ENCODE data around the gene PSME2.

The PSME2 gene

DNA sequence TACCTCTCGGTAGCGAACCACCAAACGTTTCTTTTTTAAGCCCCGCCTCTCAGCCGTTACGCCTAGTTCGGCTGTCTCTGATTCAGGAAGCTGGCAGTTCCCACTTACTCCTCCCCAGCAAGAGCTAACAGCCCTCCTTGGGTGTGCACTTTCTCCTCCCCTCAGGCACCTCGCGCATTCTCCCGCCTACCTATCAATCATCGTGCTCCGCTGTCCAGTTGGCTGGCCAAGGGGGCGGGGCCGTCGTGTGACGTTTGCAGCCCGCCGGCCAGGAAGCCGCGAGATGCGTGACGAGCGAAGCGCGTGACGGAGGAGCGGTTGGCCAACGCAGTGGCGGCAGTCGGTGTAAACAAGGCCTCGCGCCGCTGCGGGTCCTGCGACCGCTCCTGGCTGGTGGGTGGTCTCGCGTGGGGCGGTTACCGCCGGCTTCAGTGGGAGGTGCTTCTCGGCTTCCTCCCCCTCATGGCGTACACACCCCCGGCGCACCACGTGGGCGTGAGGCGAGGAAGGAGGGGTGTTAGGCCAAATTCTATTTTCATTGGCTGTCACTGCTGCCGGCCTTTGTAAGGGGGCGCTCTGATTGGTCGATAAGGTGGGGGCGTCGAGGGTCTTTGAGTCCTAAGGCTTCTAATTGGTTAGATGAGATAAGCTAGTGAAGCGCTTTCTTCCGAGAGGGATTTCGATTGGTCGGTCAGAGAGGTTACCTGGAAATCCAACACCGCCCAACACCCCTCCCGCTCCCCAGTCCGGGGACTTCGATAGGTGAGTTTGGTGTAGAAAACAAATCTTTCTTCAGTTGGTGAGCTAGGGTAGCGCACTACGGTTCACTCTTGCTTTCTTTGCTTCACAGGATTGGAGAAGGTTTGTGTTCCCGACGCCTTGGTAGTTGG lies 31.6 kb downstream of the PSME2 start, which contains the start of the genes DCAF11 and NRL:
TSS of gene DCAF11 (plus strand) at position 246 of the 890 bp plus-strand sequence. CDS start 818 bp downstream, outside the sequence.
TSS of gene NRL (minus strand) at position 418 of the 890 bp plus-strand sequence. CDS start 32,101 bp downstream, outside the sequence.
- CTCF ChIA-PET = interaction anchor here (0.6 to 2.4 kb wide), 9 partner anchors 19 to 127 kb away, joined by 3 to 13 read pairs (median 7); partner anchors contain the start of genes IRF9, PCK2, PSME1 and TINF2
- Histone ChIP-seq H3K4me3 (ENCODE audit: low read depth, low read length) (peak within 1 kb of the TSS; percentile 98), H3K4me1 (ENCODE audit: control insufficient read depth, insufficient read depth, low read length) (no peaks in the 10 kb centered on the region), H3K36me3 (ENCODE audit: control insufficient read depth in 2 of 2, insufficient read depth in 1 of 2, low read length in 2 of 2) (peaks cover 2 to 35% of the 10 kb centered on the region in 2 experiments; a peak in 2 of 3 replicates), H3K27ac (ENCODE audit: extremely low read depth, low read depth, low read length) (peak within 1 kb of the TSS; percentile 94), H3K9me3 (ENCODE audit: control insufficient read depth, insufficient read depth, low read depth, low read length) (no peaks in the 10 kb centered on the region)
- POLR2A ChIA-PET = interaction anchor here (0.5 to 8.3 kb wide), 31 partner anchors 10 to 794 kb away, joined by 3 to 163 read pairs (median 5); partner anchors contain the start of genes CHMP4A, CIDEB, EMC9 and IPO4
- TF ChIP-seq ZNF664 (tag by site-specific recombination; IDR thresholded peaks at IDR 0.05) (peak; percentile 94), ZBTB17 (tag by site-specific recombination; IDR thresholded peaks at IDR 0.05) (peak; percentile 94), ZBTB8A (tag by site-specific recombination; IDR thresholded peaks at IDR 0.05) (peak; percentile 33), ZNF335 (tag by site-specific recombination; conservative IDR thresholded peaks at IDR 0.05) (peak; percentile 81), ZBTB7A (tag by site-specific recombination; IDR thresholded peaks at IDR 0.05; ENCODE audit: low read depth) (peak; percentile 36; the same call in 1 of the 2 replicates), TRIM28 (IDR thresholded peaks at IDR 0.05; ENCODE audit: borderline replicate concordance, low read length) (0 out of 2 replicates have a peak, but pooled peaks have one; percentile 43), KLF16 (tag by site-specific recombination; IDR thresholded peaks at IDR 0.05) (peak; percentile 99), SP7 (tag by site-specific recombination; IDR thresholded peaks at IDR 0.05) (peak; percentile 59), ZEB2 (tag by site-specific recombination; IDR thresholded peaks at IDR 0.05) (peak; percentile 93), KLF1 (tag by site-specific recombination; IDR thresholded peaks at IDR 0.05) (peak; percentile 91), ZNF394 (tag by site-specific recombination; IDR thresholded peaks at IDR 0.05; ENCODE audit: borderline replicate concordance) (peak; percentile 15; the same call in 1 of the 2 replicates), GLIS1 (tag by site-specific recombination; IDR thresholded peaks at IDR 0.05) (peak; percentile 85; the same call in 1 of the 2 replicates), KLF7 (tag by site-specific recombination; IDR thresholded peaks at IDR 0.05; ENCODE audit: borderline replicate concordance) (0 out of 2 replicates have a peak, but pooled peaks have one; percentile 9), ZBTB21 (tag by site-specific recombination; IDR thresholded peaks at IDR 0.05) (peak; percentile 97), ZNF341 (tag by site-specific recombination; IDR thresholded peaks at IDR 0.05; ENCODE audit: low read depth) (peak; percentile 100), ZNF138 (tag by site-specific recombination; IDR thresholded peaks at IDR 0.05; ENCODE audit: borderline replicate concordance) (no peak), ZNF785 (tag by site-specific recombination; IDR thresholded peaks at IDR 0.05) (peak; percentile 93), GLIS2 (tag by site-specific recombination; IDR thresholded peaks at IDR 0.05) (peak; percentile 99), ZNF324 (tag by site-specific recombination; IDR thresholded peaks at IDR 0.05) (peak; percentile 23; the same call in 1 of the 2 replicates), SP3 (tag by site-specific recombination; IDR thresholded peaks at IDR 0.05) (peak; percentile 100), ZNF366 (tag by site-specific recombination; conservative IDR thresholded peaks at IDR 0.05) (peak; percentile 78)
- TF ChIP-seq, protein P1, sequence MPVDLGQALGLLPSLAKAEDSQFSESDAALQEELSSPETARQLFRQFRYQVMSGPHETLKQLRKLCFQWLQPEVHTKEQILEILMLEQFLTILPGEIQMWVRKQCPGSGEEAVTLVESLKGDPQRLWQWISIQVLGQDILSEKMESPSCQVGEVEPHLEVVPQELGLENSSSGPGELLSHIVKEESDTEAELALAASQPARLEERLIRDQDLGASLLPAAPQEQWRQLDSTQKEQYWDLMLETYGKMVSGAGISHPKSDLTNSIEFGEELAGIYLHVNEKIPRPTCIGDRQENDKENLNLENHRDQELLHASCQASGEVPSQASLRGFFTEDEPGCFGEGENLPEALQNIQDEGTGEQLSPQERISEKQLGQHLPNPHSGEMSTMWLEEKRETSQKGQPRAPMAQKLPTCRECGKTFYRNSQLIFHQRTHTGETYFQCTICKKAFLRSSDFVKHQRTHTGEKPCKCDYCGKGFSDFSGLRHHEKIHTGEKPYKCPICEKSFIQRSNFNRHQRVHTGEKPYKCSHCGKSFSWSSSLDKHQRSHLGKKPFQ (tag by site-specific recombination; IDR thresholded peaks at IDR 0.05) = peak; percentile 99
- TF ChIP-seq, protein P2, sequence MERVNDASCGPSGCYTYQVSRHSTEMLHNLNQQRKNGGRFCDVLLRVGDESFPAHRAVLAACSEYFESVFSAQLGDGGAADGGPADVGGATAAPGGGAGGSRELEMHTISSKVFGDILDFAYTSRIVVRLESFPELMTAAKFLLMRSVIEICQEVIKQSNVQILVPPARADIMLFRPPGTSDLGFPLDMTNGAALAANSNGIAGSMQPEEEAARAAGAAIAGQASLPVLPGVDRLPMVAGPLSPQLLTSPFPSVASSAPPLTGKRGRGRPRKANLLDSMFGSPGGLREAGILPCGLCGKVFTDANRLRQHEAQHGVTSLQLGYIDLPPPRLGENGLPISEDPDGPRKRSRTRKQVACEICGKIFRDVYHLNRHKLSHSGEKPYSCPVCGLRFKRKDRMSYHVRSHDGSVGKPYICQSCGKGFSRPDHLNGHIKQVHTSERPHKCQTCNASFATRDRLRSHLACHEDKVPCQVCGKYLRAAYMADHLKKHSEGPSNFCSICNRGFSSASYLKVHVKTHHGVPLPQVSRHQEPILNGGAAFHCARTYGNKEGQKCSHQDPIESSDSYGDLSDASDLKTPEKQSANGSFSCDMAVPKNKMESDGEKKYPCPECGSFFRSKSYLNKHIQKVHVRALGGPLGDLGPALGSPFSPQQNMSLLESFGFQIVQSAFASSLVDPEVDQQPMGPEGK (tag by site-specific recombination; IDR thresholded peaks at IDR 0.05) = peak; percentile 92
- TF ChIP-seq, protein P3, sequence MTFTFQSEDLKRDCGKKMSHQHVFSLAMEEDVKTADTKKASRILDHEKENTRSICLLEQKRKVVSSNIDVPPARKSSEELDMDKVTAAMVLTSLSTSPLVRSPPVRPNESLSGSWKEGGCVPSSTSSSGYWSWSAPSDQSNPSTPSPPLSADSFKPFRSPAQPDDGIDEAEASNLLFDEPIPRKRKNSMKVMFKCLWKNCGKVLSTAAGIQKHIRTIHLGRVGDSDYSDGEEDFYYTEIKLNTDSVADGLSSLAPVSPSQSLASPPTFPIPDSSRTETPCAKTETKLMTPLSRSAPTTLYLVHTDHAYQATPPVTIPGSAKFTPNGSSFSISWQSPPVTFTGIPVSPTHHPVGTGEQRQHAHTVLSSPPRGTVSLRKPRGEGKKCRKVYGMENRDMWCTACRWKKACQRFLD (tag by site-specific recombination; IDR thresholded peaks at IDR 0.05) = 0 out of 2 replicates have a peak, but pooled peaks have one; percentile 13
- TF ChIP-seq, protein P4, sequence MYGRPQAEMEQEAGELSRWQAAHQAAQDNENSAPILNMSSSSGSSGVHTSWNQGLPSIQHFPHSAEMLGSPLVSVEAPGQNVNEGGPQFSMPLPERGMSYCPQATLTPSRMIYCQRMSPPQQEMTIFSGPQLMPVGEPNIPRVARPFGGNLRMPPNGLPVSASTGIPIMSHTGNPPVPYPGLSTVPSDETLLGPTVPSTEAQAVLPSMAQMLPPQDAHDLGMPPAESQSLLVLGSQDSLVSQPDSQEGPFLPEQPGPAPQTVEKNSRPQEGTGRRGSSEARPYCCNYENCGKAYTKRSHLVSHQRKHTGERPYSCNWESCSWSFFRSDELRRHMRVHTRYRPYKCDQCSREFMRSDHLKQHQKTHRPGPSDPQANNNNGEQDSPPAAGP (tag by site-specific recombination; IDR thresholded peaks at IDR 0.05) = peak; percentile 48; the same call in 1 of the 2 replicates
- TF ChIP-seq, protein P5, sequence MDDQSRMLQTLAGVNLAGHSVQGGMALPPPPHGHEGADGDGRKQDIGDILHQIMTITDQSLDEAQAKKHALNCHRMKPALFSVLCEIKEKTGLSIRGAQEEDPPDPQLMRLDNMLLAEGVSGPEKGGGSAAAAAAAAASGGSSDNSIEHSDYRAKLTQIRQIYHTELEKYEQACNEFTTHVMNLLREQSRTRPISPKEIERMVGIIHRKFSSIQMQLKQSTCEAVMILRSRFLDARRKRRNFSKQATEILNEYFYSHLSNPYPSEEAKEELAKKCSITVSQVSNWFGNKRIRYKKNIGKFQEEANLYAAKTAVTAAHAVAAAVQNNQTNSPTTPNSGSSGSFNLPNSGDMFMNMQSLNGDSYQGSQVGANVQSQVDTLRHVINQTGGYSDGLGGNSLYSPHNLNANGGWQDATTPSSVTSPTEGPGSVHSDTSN (CRISPR knock-in tag; IDR thresholded peaks at IDR 0.05) = peak; percentile 92; the same call in 1 of the 2 replicates
